Measurements from ENCODE around the gene YTHDC1.

The YTHDC1 gene

DNA sequence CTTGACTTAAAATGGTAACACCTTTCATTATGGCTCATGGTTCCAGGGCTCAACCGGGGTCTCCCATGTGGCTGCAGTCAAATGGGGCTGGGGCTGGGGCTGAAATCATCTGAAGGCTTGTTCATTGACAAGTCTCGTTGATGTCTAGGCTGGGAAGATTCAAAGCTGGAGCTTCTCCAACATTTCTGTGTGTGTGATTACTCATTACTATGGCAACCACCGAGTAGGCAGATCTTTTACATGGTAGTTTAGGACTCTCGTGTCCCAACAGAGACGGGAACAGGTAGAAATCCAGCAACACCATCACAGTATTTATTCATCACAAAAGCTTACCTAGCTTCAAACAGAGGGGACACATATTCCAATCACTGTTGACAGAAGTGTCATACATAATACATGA is 7.8 kb downstream of the YTHDC1 start:
- in situ Hi-C loops (cut with HindIII; ENCODE audit: low pct_ligation_motif_present, low sequenced_read_pairs): no loop called here
- H3K4me3 ChIP-seq (ENCODE audit: low read depth, low read length): no peak overlapping the region
- peak; percentile 92 for DNase-seq

DNA sequence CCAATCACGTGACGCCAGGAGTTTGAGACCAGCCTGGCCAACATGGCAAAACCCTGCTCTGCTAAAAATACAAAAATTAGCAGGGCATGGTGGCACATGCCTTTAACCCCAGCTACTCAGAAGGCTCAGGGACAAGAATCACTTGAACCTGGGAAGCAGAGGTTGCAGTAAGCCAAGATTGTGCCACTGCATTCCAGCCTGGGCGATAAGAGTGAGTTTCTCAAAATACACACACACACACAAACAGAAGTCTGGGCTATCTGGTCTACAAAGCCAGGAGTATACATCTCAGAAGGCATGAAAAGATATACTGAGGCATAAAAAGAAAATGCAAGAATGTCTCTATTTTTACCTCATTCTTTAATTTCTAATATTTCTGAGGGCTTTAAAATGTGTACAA is 11.3 kb downstream of the YTHDC1 start:
- Histone ChIP-seq H3K27me3 (replicated peaks) (no peaks in the 10 kb centered on the region), H3K36me3 (replicated peaks) (peaks cover 9% of the 10 kb centered on the region), H3K27ac (no peak overlapping the region), H3K4me3 (ENCODE audit: low read depth, low read length) (no peak overlapping the region)
- TF ChIP-seq, protein P1, sequence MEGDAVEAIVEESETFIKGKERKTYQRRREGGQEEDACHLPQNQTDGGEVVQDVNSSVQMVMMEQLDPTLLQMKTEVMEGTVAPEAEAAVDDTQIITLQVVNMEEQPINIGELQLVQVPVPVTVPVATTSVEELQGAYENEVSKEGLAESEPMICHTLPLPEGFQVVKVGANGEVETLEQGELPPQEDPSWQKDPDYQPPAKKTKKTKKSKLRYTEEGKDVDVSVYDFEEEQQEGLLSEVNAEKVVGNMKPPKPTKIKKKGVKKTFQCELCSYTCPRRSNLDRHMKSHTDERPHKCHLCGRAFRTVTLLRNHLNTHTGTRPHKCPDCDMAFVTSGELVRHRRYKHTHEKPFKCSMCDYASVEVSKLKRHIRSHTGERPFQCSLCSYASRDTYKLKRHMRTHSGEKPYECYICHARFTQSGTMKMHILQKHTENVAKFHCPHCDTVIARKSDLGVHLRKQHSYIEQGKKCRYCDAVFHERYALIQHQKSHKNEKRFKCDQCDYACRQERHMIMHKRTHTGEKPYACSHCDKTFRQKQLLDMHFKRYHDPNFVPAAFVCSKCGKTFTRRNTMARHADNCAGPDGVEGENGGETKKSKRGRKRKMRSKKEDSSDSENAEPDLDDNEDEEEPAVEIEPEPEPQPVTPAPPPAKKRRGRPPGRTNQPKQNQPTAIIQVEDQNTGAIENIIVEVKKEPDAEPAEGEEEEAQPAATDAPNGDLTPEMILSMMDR (IDR thresholded peaks at IDR 0.05; ENCODE audit: low read depth, low read length, missing control alignments): no peak
- in situ Hi-C loops (cut with HindIII; ENCODE audit: low pct_ligation_motif_present, low sequenced_read_pairs): no loop called here
- DNase-seq: no peak

More for the DNA sequence above, 7.8 kb downstream of the YTHDC1 start:
- Histone ChIP-seq H3K36me3 (replicated peaks) (peaks cover 2% of the 10 kb centered on the region), H3K27me3 (replicated peaks) (no peaks in the 10 kb centered on the region), H3K27ac (peak overlapping the region; percentile 49)
- TF ChIP-seq, protein P1 (IDR thresholded peaks at IDR 0.05; ENCODE audit: low read depth, low read length, missing control alignments): no peak

DNA sequence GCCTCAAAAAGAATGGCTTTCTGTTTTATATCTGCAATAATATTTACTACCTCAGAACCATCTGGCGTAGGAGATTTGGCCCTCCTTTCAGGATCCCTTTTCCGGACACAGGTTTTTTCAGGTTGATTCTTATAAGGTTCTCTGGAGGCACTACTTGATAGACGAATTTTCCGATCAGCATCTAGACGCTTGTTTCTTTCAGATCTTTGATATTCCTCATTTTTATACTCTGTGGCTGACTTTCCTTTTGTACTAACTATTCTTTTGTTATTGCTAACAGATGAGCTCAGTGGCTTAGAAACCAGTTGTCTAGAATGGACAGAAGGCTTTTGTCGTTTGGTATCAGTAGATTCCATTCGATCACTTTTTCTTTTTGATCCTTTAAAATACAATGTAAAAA is 12.4 kb downstream of the YTHDC1 start:
- Histone ChIP-seq H3K27ac (no peak overlapping the region), H3K36me3 (replicated peaks) (peaks cover 10% of the 10 kb centered on the region), H3K4me3 (ENCODE audit: low read depth, low read length) (no peak overlapping the region), H3K27me3 (replicated peaks) (no peaks in the 10 kb centered on the region)
- in situ Hi-C loops (cut with HindIII; ENCODE audit: low pct_ligation_motif_present, low sequenced_read_pairs): no loop called here
- DNase-seq: no peak
- TF ChIP-seq, protein P1 (IDR thresholded peaks at IDR 0.05; ENCODE audit: low read depth, low read length, missing control alignments): no peak

DNA sequence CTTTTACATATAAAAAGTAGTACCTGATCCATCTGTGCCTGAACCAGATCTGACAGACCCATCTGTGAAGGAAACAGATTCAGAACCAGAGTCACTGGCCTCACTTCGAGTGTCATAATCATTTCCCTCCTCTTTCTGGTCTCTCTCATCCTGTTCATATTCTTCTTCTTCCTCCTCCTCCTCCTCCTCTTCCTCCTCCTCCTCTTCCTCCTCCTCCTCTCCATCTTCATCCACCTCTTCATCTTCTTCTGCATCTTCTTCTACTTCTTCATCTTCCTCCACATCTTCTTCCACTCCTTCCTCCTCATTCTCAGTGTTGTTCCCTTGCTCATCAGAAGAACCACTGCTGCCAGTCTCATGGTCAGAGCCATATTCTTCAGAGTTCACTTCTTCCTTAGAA is 12.9 kb downstream of the YTHDC1 start:
- no peaks in the 10 kb centered on the region for H3K27me3 ChIP-seq (replicated peaks)
- no peak overlapping the region for H3K27ac ChIP-seq
- H3K36me3 ChIP-seq (replicated peaks): peaks cover 11% of the 10 kb centered on the region
- in situ Hi-C loops (cut with HindIII; ENCODE audit: low pct_ligation_motif_present, low sequenced_read_pairs): no loop called here
- DNase-seq: no peak
- no peak overlapping the region for H3K4me3 ChIP-seq (ENCODE audit: low read depth, low read length)
- TF ChIP-seq, protein P1 (IDR thresholded peaks at IDR 0.05; ENCODE audit: low read depth, low read length, missing control alignments): no peak

DNA sequence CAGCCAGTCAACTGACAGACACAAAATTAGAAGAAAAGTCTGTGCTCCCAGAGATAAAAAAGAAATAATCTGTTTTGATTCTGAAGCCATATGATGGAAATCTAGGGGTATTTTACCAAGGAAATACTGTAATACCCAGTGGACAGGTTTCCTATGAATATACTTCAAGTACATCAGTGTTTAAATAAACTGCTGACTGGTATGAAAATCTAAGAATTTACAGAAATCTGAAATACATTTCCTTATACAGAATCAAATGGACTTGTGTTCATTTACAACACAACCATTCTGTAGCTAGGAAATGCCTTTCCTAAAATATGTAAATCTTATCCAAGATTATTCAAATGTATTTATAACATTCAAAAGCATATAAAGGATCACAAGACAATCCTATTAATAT is 13.4 kb downstream of the YTHDC1 start:
- DNase-seq: no peak
- in situ Hi-C loops (cut with HindIII; ENCODE audit: low pct_ligation_motif_present, low sequenced_read_pairs): no loop called here
- peaks cover 11% of the 10 kb centered on the region for H3K36me3 ChIP-seq (replicated peaks)
- TF ChIP-seq, protein P1 (IDR thresholded peaks at IDR 0.05; ENCODE audit: low read depth, low read length, missing control alignments): no peak
- no peak overlapping the region for H3K27ac ChIP-seq
- no peak overlapping the region for H3K4me3 ChIP-seq (ENCODE audit: low read depth, low read length)
- no peaks in the 10 kb centered on the region for H3K27me3 ChIP-seq (replicated peaks)

DNA sequence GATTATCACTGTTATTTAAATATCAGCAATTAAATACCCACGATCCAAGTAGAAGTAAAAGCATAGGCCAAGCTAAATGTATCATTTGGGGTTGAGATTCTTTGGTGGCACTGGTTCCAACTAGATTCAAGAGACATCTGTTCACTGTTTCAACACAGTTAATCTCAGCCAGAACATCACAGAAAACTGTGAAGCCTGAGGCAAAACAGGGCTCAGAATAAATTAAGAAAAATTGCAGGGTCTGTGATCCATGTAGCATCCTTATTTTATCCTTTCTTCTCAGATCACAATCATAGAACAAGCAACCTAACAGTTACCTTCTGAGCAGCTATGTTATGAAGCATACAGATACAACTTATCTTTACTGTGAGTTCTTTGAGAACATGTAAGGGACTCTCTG is 23.7 kb downstream of the YTHDC1 start:
- Histone ChIP-seq H3K27me3 (replicated peaks) (no peaks in the 10 kb centered on the region), H3K27ac (no peak overlapping the region), H3K4me3 (ENCODE audit: low read depth, low read length) (no peak overlapping the region), H3K36me3 (replicated peaks) (peaks cover 36% of the 10 kb centered on the region)
- DNase-seq: no peak
- in situ Hi-C loops (cut with HindIII; ENCODE audit: low pct_ligation_motif_present, low sequenced_read_pairs): no loop called here
- TF ChIP-seq, protein P1 (IDR thresholded peaks at IDR 0.05; ENCODE audit: low read depth, low read length, missing control alignments): no peak

All from brain microvascular endothelial cell (primary cell).